GM19324 (cell line): ENCODE data around the gene CEP95.

Source experiments
- ATAC-seq: cut with Tn5 transposase; IDR thresholded peaks from one replicate; pipeline ENCODE4 v1.9.1; 2021; ENCODE audit warnings: mild to moderate bottlenecking, moderate library complexity; ENCODE audit not compliant: unreplicated experiment, low FRiP score

CEP95 gene

GRCh38 chr17:64508683-64509082 is 1.9 kb downstream of the CEP95 start:
- no peak for ATAC-seq

DNA sequence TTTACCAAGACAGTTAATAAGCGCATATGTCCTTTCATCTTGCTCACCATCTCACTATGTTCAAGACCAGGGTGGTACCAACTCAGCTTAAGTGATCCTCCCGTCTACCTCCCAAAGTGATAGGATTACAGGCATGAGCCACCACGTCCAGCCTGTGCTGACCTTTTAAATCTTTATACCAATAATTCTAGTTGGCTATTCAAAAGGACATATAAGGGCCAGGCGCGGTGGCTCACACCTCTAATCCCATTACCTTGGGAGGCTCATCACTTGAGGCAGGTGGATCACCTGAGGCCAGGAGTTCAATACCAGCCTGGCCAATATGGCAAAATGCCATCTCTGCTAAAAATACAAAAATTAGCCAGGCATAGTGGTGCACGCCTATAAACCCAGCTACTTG is 2.4 kb downstream of the CEP95 start:
- no peak for ATAC-seq

DNA sequence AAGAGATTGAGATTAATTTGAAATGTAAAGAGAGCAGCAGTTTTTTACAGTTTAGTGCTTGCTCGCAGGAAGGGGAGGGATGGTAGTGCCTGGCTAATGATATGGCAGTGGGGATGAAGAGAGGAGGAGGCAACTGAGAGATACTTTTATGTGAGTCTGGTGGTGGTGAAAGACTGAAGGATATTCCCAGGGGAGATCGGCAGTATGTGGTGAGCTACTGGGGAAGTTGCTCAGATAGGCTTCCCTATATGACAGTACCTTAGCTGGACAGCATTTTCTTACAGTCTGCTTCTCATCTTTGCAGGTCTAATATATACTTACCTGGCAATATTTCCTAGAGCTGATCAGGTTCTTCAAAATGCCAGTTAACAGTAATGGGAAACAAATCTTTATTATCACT is 8.6 kb downstream of the CEP95 start:
- no peak for ATAC-seq

DNA sequence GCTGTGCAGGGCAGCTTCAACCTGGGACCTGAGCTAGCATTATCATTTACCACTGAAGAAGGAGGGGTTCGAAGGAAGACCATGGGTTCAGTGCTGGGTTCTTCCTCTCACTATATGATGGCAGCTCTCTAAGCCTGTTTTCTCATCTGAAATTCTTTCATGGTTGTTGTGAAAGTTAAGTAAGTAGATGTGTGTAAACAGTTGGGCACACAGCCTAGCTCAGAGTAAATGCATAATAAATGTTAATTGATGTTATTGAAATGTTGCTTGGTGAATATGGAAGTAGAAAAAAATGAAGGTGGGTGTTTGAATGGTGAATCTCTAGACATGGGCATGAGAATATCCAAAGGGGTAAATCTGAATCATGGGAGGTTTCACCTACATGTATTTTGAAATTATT is 9.1 kb downstream of the CEP95 start:
- ATAC-seq: no peak

- no peak for ATAC-seq
Measured at GRCh38 chr17:64519601-64520000, 12.8 kb downstream of the CEP95 start.

- ATAC-seq: no peak
Measured at GRCh38 chr17:64520359-64520758, 13.6 kb downstream of the CEP95 start.

GRCh38 chr17:64527914-64528313 is 21.1 kb downstream of the CEP95 start:
- no peak for ATAC-seq

DNA sequence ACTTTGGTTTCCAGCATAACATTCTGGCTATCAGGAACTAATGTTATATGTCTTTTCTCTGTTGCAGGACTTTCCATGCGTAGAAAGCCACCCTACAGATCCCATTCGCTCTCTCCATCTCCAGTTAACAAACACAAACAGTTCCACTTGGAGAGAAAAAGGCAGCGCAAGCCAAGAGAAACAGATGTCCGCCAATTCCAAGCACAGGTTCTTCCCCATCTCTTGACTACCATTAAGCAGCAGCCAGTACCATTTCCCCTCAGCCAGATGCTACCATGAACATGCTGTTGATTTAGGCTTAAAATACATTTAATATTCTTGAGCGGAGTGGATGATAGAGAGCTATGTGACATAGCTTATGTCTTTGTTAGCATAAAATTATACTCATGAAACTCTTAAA is 22.4 kb downstream of the CEP95 start:
- no peak for ATAC-seq

GRCh38 chr17:64531955-64532371 is 25.2 kb downstream of the CEP95 start:
- no peak for ATAC-seq

- ATAC-seq: no peak
Measured at GRCh38 chr17:64532409-64532808, 25.6 kb downstream of the CEP95 start.

DNA sequence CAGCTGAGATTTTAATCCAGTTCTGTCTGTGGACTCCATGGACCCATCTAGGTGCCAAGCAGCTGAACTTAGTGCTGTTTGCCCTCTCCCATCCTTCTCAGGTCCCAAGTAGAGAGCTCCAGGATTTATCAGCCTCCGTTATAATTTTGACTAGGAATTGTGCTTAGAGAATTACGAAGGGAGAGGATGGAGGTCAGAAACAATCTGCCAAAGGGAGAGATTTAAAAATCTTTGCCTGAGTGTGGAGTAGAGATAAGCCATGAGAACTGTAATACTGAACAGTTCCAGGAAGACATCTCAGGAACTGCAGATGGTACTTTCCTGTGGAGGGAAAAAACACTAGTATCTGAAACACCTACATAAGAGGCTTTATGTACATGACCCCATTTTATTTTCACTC is 27.0 kb downstream of the CEP95 start:
- ATAC-seq: no peak

DNA sequence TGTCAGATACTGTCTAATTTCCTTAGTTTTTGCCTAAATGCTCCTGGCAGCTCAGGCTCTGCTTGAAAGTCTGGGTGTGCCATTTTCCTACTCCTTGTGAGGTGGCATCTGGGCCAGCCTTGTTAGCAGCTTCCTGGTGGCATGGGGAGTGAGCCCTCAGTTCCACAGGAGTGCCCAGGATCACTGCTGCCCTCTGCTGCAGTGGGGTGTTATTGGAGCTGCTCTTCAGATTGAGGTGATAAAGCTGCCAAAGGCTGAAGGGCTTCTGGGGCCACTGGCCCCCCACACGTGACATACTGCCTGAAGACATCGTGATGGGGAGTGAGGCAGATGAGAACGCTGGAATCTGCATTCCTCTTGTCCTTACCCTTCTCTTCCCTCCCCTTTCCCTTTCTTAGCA is 27.4 kb downstream of the CEP95 start:
- ATAC-seq: no peak

GRCh38 chr17:64535357-64535756 is 28.6 kb downstream of the CEP95 start:
- ATAC-seq: no peak

DNA sequence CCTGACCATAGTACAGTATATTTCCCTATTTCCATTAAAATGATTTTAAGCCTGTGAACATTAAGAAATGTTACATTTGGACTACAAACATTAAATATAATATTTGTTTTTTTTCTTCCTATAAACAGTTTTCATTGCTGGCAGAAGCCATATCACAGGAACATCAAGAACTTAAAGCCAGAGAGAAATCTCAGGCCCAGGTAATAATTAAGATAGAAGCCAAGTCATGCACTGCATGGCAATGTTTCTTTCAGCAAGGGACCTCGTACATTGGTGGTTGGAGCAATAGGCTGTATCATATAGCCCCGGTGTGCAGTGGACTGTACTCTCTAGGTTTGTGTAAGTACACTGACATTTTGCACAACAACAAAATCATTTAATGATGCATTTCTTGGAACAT is 30.1 kb downstream of the CEP95 start:
- no peak for ATAC-seq

DNA sequence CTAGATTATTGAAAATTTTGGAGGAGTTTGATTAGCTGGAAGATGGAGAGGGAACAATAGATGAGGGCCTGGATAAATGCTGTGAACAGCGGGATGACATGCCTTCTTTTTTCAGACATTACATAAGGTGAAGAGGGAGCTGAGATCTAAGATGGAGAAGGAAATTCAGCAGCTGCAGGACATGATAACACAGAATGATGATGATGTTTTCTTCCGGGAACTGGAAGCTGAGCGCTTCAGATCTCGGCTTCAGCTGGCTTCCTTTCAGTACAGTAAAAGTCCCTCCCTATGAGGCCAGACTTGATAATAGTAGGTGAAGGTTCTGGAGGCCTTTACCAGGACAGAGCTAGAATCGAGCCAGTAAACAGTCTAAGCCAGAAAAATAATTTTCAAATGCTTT is 30.7 kb downstream of the CEP95 start:
- ATAC-seq: no peak

- ATAC-seq: no peak
Measured at GRCh38 chr17:64538508-64539130, 31.8 kb downstream of the CEP95 start.

DNA sequence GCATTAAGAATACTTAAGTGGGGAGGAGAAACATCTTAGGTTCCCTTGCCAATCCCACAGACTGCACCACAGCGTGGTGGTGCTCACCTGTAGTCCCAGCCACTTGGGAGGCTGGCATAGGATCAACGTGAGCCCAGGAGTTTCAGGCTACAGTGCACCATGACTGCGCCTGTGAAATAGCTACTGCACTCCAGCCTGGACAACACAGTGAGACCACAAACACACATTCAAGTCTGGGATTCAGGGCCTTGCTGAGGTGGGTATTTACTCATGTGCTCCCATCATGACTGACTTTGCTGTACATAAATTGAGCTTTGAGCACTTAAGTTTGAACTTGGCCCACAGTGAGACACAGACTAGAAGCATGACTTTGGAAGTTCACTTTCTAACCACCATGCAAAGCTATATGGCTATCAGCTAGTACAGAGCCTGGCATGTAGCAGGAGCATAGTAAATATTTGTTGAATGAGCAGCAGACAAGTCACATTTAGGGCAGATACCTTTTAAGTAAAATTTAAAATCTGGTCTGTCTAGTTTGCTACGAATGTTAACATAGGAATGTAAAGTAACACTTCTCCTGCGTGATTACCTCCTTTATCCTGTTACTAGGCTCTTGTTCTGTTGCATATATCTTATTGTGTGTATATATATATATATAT is 33.5 kb downstream of the CEP95 start:
- ATAC-seq: no peak

DNA sequence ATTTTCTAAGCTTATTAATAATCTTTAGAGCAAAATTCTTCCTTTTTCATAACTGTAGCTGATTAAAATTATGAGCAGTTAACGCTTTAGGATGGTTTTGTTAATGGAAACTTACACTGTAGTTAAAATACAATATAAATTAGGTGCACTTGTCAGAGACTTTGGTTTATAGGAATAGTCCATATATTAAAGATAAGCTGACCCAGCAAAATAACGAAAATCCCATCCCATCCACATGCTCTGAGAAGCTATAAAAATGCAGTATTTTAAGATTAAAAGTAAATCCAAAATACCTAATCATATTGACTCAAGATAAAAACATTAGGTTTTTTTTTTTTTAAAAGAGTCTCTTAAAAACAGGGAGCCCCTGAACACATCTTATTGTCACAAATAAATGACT is 38.0 kb downstream of the CEP95 start:
- no peak for ATAC-seq

GRCh38 chr17:64546716-64547115 is 39.9 kb downstream of the CEP95 start:
- no peak for ATAC-seq

- ATAC-seq: no peak
Measured at GRCh38 chr17:64547319-64547718, 40.5 kb downstream of the CEP95 start.

DNA sequence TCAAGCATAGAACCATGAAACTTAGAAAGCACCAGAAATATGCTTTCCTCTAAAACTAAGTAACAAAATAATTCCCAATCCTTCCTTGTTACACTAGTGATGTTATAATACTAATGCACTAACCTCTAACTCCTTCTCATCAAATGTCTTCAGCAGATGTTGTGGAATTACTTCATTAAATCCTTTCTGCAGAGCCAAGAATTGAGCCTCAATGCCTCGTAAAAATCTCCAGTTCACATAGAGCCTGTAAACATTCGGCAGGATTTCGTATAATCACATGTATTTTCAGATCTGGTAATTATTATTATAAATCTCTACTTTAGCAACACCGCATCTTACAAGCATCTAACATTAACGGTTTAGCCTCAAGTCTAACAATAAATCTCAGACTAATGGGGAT is 44.7 kb downstream of the CEP95 start:
- no peak for ATAC-seq

GRCh38 chr17:64554028-64554637 is 47.4 kb downstream of the CEP95 start:
- no peak for ATAC-seq
